Amniotic epithelial cell (primary cell): ENCODE measurements around the gene ETHE1.
"Not testable (repeated sequence)": the region's sequence is repeated elsewhere in the genome, so short reads cannot be mapped to it uniquely, and the experiment has no call there.

Experiments used
- DNase-seq: peaks from one replicate; pipeline ENCODE4 v3.0.0-alpha.2; 2010; ENCODE audit warnings: low read depth

The ETHE1 gene

DNA sequence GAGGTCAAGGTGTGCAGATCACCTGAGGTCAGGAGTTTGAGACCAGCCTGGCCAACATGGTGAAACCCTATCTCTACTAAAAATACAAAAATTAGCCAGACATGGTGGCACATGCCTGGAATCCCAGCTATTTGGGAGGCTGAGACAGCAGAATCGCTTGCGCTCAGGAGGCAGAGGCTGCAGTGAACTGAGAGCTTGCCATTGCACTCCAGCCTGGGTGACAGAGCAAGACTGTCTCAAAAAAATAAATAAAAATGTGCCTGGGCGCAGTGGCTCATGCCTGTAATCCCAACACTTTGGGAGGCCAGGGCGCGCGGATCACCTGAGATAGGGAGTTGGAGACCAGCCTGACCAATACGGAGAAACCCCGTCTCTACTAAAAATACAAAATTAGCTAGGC, 3.3 kb downstream of the ETHE1 start:
- not testable (repeated sequence) for DNase-seq

DNA sequence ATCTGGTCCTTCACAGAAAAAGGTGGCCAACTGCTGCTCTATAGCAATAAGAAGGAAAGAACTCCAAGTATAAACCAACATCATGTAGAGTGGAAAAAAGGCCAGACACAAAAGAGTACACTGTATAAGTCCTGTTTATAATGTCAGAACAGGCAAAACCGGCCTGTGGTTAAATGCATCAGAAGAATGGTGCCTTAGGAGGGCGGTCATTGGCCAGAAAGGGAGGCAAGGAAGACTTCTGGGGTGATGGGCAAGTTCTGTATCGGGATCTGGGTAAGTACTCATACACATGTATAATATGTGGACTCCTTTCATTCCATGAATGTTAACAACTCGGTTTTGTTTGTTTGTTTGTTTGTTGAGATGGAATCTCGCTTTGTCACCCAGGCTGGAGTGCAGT, 4.1 kb downstream of the ETHE1 start:
- DNase-seq = no peak

DNA sequence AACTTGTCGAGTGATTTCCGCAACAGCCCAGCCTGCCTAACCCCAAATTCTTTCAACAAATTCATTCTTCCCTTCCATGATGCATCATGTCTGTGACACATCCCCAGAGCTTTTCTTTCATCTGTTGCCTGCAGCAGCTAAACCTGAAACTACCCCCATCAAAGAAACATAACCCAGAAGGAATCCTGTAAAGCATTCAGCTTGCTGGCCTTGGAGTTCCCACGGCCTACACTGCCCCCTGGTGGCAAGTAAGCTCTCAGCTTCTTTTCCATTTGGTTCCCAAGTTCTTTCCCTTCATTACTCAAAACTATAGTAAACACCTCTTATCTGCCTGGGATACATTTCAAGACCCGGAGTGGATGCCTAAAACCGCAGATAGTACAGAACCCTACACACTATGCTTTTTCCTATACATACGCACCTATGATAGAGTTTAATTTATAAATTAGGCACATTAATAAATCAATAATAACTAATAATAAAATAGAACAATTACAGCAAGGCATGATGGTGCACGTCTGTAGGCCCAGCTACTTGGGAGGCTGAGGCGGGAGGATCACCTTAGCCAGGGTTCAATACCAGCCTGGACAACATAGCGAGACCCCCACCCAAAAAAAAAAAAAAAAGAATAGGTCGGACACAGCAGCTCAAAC, 7.4 kb downstream of the ETHE1 start:
- DNase-seq = peak; percentile 92

DNA sequence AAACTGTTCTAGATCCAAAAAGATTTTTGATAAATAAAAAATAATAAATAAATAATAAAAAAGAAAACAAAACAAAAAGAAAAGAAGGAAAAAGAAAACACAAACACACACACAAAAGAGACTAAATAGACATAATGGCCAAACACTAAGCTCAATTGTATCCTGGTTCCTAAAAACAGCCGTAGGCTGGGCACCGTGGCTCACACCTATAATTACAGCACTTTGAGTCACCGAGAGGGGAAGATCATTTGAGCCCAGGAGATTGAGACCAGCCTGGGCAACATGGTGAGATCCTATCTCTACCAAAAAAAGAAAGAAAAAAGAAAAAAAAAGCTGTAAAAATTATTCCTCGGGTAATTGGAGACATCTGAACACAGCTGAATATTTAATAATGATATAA, 8.9 kb downstream of the ETHE1 start:
- no peak for DNase-seq

DNA sequence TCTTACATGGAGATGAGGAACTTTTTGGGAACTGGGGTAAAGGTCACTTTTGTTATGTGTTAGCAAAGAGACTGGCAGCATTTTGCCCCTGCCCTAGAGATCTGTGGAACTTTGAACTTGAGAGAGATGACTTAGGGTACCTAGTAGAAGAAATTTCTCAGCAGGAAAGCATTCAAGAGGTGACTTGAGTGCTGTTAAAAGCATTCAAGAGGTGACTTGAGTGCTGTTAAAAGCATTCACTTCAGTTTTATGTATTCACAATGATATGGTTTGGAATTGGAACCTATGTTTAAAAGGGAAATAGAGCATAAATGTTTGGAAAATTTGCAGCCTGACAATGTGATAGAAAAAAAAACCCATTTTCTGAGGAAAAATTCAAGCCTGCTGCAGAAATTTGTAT, 14.6 kb downstream of the ETHE1 start:
- DNase-seq = not testable (repeated sequence)

DNA sequence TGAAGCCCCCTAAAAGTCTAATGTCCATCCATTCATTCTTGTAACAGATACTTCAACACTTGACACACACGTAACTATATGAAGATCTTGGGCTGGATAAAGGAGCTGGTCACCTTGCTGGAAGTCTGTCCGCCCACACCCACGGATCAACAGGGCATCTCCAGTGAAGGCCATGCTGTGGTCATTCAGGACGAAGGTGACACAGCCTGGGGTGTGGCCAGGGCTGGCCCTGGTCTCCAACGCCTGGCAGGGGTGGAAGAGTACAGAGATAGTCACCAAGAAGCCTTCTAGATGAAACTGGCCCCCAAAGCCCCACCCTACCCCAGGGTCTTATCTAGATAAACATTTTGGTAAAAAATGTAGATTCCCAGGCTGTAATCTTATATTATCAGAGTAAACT, 15.7 kb downstream of the ETHE1 start:
- DNase-seq = no peak

DNA sequence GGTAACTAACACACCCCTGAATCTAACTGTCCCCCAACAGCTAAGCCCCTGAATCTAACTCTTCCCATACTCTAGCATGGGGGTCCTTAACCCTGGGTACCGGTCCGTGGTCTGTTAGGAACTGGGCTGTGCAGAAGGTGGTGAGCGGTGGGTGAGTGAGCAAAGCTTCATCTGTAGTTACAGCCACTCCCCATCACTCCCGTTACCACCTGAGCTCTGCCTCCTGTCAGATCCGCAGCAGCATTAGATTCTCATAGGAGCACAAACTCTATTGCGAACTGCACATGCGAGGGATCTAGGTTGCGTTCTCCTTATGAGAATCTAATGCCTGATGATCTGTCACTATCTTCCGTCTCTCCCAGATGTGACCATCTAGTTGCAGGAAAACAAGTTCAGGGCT, 16.3 kb downstream of the ETHE1 start:
- no peak for DNase-seq

DNA sequence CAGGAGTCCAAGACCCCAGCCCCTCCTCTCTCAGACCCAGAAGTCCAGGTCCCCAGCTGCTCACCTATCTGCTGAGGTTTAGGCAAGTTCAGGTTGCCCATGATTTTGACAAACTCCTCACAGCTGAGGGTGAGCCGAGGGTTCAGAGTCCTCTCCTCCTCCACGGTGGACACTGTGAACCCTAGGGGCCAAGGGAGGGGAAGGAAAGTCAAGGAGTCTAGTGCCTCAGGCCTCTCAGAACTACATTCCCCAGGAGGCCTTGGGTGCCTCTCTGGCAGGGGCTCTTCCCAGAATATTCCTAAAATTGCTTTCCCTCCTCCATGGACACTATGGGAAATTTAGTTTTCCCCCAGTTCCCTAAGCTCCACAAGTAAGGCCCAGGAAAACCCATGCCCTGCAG, 19.1 kb downstream of the ETHE1 start:
- DNase-seq = no peak

DNA sequence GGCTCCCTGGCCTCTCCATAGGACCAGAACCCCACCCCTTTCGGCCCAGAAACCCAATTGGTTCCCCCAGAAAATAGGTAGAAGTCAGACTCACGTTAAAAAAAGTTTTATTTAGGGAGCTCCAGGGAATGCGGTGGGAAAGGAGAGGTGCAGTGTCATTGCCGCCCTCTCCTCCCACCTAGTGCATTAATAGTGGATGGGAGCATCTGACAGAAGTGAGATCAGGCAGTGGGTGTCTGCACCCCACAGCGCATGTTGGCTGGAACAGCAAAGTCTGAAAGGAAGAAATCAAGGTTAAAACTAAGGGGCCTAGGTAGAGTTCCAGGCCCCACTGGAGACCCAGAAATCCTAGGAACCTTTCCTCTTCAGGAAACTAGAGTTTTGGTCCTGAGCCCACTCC, 20.4 kb downstream of the ETHE1 start:
- DNase-seq = no peak

DNA sequence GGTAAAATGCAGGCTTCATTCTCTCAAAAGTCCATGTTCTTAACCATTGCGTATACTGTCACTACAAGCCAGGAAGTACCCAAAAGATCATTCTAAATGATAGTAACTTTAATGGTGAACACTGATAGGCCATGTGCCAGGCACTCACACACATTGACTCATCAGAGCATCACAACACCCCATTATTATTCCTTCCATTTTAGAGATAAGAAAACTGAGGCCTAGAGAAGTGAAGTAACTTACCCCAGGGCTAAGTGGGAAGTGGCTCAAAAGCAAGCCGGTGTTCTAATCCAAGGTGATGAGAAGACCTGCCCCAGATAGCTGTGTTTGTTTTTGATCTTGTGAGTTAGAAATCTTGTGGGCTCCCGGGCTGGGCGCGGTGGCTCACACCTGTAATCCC, 21.1 kb downstream of the ETHE1 start:
- no peak for DNase-seq

DNA sequence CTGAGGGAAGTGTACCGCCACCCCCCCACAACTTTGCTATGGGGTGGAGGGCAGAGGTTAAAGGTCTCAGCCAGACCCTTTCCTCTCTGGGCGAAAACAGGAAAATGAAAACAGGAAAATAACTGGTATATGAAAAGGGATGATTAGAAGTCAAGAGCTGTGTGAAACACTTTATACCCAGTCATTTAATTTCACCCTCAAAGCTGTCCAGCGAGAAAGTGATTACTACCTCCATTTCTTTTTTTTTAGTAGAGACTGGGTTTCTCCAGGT, 21.9 kb downstream of the ETHE1 start:
- DNase-seq = no peak

DNA sequence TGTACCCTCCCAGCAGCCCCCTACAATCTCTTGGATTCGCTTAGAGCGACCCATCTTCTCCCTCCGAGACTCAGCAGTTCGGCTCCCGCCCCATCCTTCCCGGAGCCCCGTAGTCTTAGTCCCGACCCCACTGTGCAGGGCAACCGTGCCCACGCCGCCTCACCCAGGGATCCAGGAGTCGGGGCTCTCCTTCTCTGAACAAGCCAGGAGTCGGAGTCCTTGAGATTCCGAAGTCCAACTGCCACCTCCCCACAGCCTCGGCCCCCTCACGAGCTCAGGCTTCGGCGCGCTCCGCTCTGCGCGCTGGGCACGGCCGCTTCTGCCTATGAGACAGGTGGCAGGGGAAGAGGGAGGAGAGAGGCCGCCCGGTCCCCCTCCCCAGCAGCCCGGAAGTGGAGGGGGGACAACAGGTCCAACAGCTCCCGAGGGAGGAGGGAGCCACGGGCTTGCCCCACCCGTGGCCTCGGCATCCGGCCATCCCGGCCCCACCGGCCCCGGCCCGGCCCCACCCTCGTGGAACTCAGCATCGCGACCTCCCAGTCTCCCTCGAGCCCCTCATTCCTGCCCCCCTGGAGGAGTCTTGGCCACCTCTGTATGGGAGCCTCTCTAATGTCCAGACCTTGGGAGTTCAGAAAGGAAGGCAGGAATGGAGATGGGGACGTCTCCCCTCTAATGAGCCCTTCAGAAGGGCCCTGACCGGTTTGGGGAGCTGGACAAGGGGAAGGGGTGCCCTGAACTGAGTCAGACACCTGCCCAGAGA, 22.4 kb downstream of the ETHE1 start, which contains the start of gene PHLDB3:
PHLDB3 (minus strand) TSS at position 321 of the 760 bp plus-strand sequence. CDS start 628 bp downstream, outside the sequence.
- no peak for DNase-seq

DNA sequence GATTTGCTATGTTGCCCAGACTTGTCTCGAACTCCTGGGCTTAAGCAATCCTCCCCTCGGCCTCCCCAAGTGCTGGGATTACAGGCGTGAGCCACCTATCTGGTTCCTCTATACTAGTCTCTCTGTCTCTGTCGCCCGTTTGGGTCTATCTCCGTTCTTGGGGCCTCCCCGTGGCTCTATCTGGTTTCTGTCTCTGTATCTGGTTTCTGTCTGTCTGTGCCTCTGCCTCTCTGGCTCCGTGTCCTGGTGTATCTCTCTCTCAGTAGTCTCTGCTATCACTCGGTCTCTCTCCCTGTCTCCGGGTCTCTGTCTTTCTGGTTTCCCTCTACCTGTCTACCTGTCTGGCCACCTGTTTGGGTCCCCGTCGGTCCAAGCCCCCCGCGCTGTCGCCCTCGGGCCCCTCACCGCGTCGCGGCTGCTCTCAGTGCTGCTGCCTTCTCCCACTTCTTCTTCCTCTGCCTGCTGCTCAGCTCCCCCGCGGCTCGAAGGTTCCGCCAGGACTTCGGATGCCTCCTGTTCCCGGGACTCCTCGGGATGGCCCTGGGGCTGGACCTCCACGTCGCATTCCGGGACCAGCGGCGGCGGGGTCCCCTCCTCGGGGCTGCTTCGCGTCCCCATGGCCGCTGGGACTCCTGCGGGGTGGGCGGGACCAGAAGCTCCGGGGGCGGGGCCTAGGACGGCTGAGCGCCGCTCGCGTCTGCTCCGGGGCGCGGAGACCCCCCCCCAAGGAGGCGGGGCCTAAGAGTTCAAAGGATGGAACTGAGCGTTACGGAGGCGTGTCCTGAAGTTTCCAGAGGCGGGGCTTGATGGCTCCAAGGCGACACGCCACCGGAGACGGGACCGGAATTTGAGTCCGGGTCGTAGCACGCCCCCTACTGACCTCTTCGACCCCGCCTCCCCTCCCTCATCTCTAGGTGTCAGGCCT, 23.2 kb downstream of the ETHE1 start:
- peak; percentile 75 for DNase-seq

DNA sequence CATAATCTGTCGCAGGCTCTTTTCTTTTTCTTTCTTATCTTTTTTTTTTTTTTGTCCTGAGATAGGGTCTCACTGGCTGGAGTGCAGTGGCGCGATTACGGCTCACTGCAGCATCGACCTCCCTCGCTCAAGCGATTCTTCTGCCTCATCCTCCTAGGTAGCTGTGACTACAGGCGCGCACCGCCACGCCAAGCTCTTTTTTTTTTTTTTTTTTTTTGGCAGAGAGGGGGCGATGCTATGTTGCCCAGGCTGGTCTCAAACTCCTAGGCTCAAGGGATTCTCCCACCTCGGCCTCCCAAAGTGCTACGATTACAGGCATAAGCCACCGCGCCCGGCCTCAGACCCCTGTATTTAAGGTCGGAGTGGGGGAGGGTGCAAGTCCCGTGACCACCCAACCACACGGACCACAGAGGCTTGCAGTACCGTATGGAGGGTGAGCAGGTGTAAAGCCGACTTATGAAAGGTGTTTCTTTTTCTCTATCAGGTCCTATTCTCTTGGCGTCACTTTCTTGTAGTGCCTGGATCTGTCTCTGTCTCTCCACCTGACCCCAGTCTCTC, 24.5 kb downstream of the ETHE1 start:
- no peak for DNase-seq

DNA sequence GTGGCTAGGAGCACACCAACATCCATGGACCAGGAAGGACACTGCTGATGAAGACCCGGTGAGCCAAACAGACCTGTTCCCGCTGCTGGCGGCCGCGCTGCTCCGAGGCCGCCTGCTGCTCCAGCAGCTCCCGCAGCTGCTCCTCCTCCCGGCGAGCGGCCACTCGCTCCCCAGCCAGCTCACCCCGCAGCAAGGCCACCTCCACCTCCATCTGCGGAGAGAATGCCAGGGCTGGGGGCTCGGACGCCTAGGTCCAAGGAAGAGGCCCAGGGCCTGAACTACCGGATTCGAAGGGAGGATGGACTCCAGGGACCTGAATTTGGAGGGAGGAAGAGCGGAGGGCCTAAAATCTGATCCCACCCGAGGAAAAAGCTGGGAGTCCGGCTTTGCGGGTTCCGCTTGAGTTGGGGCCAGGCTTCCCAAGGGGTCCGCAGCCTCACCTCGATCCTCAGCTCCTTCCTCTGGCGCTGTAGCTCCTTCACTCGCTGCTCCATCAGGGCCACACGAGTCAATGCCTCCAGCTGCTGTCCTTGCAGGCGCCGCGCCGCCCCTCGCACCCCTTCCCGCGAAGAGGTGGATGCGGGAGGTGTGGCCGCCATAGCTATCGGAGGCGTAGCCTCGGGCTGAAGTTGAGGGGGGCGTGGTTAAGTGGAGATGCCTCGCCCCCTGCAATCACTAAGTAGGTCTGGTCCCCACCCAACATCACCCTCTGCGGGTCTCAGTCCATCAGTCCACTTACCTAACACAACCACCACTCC, 25.2 kb downstream of the ETHE1 start:
- DNase-seq = no peak

DNA sequence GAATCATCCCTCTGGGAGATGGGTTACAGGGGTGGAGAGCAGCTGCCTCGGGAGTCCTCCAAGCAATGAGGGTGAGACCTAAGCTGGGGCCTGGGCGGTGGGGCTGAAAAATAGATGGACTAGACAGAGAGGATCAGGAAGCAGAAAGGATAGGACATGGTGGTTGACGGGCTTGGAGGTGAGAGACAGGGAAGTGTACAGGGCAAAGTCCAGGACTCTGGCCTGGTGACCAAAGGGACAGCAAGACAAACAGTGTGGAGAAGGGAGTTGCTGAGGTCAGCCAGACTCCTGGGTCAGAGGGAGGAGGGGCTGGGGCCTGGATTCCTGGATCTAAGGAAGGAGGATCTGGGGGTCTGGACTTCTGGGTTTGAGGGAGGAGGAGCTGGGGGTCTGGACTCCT, 28.0 kb downstream of the ETHE1 start:
- DNase-seq = no peak

DNA sequence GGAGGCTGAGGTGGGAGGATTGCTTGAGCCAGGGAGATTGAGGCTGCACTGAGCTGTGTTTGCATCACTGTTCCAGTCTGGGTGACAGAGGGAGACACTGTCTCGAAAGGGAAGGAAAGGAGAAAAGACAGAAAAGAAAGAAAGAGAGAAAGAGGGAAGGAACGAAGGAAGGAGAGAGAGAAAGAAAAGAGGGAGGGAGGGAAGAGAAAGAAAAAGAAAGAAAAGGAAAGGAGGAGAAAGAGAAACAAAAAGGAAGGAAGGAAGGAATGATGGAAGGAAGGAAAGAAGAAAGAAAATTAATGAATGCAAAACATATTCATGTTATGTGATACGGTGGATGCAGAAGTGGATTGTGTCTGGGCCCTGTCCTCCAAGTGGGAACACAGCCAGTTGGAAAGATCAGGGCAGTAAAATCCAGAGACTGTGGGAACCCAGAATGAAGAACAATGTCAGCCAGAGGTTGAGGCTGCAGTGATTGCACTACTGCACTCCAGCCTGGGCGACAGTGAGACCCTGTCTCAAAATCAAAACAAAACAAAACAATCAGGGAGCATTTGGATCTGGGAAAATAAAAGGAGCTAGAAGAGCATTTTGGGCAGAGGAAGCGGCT, 28.7 kb downstream of the ETHE1 start:
- DNase-seq = no peak

DNA sequence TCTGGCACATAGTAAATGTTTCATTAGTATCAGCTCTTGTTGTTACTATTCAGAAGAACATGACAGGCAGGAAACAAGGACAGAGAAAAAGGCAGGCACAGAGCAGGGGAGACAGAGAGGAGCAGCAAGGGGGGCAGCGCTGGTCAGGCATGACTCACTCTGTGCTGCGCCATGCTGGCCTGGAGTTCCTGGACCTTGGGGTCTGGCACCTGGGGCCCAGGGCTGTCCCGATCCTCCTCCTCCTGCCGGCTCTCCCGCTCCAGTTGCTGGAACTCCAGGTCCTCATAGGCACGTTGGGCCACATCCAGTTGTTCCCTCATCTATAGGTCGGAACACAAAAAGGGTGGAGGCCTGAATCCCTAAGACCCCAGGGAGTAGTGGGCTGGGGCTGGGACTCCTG, 30.0 kb downstream of the ETHE1 start:
- DNase-seq = no peak

DNA sequence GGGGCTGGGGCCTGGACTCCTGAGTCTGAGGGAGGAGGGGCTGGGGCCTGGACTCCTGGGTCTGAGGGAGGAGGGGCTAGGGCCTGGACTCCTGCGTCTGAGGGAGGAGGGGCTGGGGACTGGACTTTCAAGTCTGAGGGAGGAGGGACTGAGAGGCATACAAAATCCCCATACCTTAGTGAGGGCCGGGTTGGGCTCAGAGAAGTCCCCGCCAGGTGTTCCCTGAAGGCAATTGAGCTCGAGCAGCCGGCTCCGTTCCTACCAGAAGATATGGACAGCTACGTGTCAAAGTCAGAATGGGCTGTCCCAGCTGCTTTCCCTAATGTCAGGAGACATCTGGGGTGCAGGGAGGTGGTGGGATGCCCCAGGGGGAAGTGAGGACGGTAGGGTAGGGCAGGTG, 31.9 kb downstream of the ETHE1 start:
- DNase-seq = no peak

DNA sequence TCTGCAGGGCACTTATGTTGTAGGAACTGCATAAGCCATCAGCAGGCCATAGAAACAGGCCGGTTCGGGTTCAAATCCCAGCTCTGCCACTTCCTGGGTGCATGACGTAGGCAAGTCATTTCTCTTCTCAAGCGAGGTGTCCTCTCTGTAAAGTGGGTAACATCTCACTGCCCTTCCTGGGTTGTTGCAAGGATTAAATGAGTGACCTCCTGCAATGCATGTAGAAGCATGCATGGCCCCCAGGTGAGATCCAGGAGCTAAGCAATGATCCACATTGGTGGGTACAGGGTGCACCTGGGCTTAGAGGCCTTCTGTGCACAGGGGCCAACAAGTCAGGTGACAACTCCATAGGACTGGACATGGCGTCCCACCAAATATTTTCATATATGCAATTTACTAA, 36.2 kb downstream of the ETHE1 start:
- DNase-seq = no peak

DNA sequence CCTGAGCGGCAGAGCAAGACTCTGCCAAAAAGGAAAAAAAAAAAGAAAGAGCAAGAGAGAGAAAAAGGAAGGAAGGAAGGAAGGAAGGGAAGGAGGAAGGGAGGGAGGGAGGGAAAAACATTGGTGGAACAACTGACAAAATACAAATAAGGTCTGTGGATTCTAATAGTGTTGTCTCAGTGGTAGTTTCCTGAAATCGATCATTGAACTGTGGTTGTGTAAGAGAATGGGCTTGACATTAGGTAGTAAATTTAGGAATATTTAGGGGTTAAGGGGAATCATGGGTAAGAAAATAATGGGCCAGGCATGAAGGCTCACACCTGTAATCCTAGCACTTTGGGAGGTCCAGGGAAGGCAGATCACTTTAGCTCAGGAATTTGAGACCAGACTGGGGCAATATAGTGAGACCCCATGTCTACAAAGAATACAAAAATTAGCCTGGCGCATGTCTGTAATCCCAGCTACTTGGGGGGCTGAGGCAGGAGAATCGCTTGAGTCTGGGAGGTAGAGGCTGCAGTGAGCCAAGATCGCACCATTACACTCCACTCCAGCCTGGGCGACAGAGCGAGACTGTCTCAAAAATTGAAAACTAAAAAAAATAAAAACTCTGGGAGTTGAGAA, 36.9 kb downstream of the ETHE1 start:
- DNase-seq = no peak
